Transverse colon (tissue), 3 donors: Measurements from ENCODE around the gene STN1.

Experiments used
- CTCF ChIP-seq, 5 experiments: fragments of 200-600 bp in 3 of 5; fragments of 450-650 bp in 2 of 5; sonication (generic) in 3 of 5; IDR thresholded peaks; 1 replicate in 2 of 5; 2 replicates in 3 of 5; pipeline ENCODE4 v1.5.1; 2016 to 2017; ENCODE audit warnings: antibody characterized with exemption in 5 of 5, inconsistent platforms in 3 of 5, mild to moderate bottlenecking in 2 of 5, moderate library complexity in 1 of 5
- POLR2A ChIP-seq: fragments of 450-650 bp; IDR thresholded peaks from one replicate; pipeline ENCODE4 v1.6.1; 2016; ENCODE audit warnings: antibody characterized with exemption, mild to moderate bottlenecking, moderate library complexity

GRCh38 chr10:103911021-103911459 is 6.9 kb downstream of the STN1 start:
- no peak for TF ChIP-seq POLR2A
- TF ChIP-seq CTCF (IDR thresholded peaks at IDR 0.05) = no peak
